Keratinocyte (primary cell): ENCODE measurements around the gene DPH2. TPM values are rescaled to one million over a fixed set of nuclear protein-coding genes. Genes with fewer than 3 reads are reported as not detected.

Experiments used
- DNase-seq: peaks from one replicate; pipeline ENCODE4 v3.0.0-alpha.2; 2011; ENCODE audit warnings: low read depth, missing footprints, low spot score
- FAIRE-seq: peaks from 2 replicates; lab custom pipeline; 2011; peaks lifted over from hg19 to GRCh38; lab: Jason Lieb, UNC
- H2AFZ ChIP-seq: 2 replicates; pipeline ENCODE4 v1.6.0; 2012; ENCODE audit warnings: low read length, control low read depth, inconsistent platforms; ENCODE audit not compliant: control insufficient read depth
- H3K27ac ChIP-seq: 2 replicates; pipeline ENCODE4 v1.5.1; 2011; ENCODE audit warnings: low read length; ENCODE audit not compliant: control insufficient read depth, insufficient read depth
- H3K27me3 ChIP-seq: 3 replicates; pipeline ENCODE4 v1.6.0; 2011; ENCODE audit warnings: low read length; ENCODE audit not compliant: control insufficient read depth, insufficient read depth; ENCODE audit errors: extremely low read depth
- H3K36me3 ChIP-seq, 2 experiments: 2 replicates in 1 of 2; 3 replicates in 1 of 2; pipeline ENCODE4 v1.5.1; 2011; ENCODE audit warnings: low read length in 2 of 2, mild to moderate bottlenecking in 1 of 2; ENCODE audit not compliant: control insufficient read depth in 2 of 2, insufficient read depth in 2 of 2; ENCODE audit errors: extremely low read depth in 1 of 2
- H3K4me1 ChIP-seq: 3 replicates; pipeline ENCODE4 v1.5.1; 2011; ENCODE audit warnings: low read length; ENCODE audit not compliant: control insufficient read depth, insufficient read depth; ENCODE audit errors: extremely low read depth
- H3K4me2 ChIP-seq: 3 replicates; pipeline ENCODE4 v1.6.0; 2011; ENCODE audit warnings: low read depth, low read length; ENCODE audit not compliant: control insufficient read depth, insufficient read depth; ENCODE audit errors: extremely low read depth
- H3K4me3 ChIP-seq, 3 experiments: fragments of 200-600 bp in 1 of 3; sonication (generic) in 1 of 3; 2 replicates in 2 of 3; 3 replicates in 1 of 3; pipeline ENCODE4 v1.5.1; 2011 to 2016; ENCODE audit warnings: low read length in 3 of 3, mild to moderate bottlenecking in 3 of 3, control low read depth in 2 of 3, inconsistent platforms in 1 of 3, low read depth in 1 of 3, mixed read lengths in 1 of 3, mixed run types in 1 of 3, moderate library complexity in 1 of 3; ENCODE audit not compliant: control insufficient read depth in 2 of 3, insufficient read depth in 2 of 3; ENCODE audit errors: extremely low read depth in 1 of 3
- H3K79me2 ChIP-seq: 2 replicates; pipeline ENCODE4 v1.6.0; 2012; ENCODE audit warnings: low read length; ENCODE audit not compliant: control insufficient read depth, insufficient read depth
- H3K9ac ChIP-seq: 3 replicates; pipeline ENCODE4 v1.6.0; 2011; ENCODE audit warnings: low read length; ENCODE audit not compliant: control insufficient read depth, insufficient read depth; ENCODE audit errors: extremely low read depth
- H3K9me1 ChIP-seq: 3 replicates; pipeline ENCODE4 v1.6.0; 2011; ENCODE audit warnings: low read length; ENCODE audit not compliant: control insufficient read depth, insufficient read depth; ENCODE audit errors: extremely low read depth
- H3K9me3 ChIP-seq: 2 replicates; pipeline ENCODE4 v1.5.1; 2012; ENCODE audit warnings: low read depth, low read length; ENCODE audit not compliant: control insufficient read depth
- H4K20me1 ChIP-seq: 3 replicates; pipeline ENCODE4 v1.6.0; 2011; ENCODE audit warnings: low read length; ENCODE audit not compliant: control insufficient read depth, insufficient read depth; ENCODE audit errors: extremely low read depth
- EZH2 ChIP-seq: IDR thresholded peaks from one replicate; pipeline ENCODE4 v1.6.1; 2012; ENCODE audit warnings: inconsistent platforms, mild to moderate bottlenecking, low read length, moderate library complexity
- dilution Hi-C: fragments of 300-500 bp; cut with MboI; formaldehyde crosslinking; loops from one replicate; pipeline ENCODE4 v1.7.0; 2020; ENCODE audit warnings: low sequenced_read_pairs; ENCODE audit not compliant: extremely low pct_ligation_motif_present
- polyA plus RNA-seq, 5 experiments: library from polyadenylated mRNA; depleted of rRNA in 3 of 5; stranded (reverse) in 3 of 5; stranded (forward) in 1 of 5; unstranded in 1 of 5; fragments of >200 nt; gene quantifications; 1 replicate in 1 of 5; 2 replicates in 3 of 5; 3 replicates in 1 of 5; pipeline versions ENCODE4 v1.2.1 to v1.2.3, GENCODE V29; 2011 to 2012; ENCODE audit warnings: missing spikeins in 2 of 5, low read depth in 1 of 5, low replicate concordance in 1 of 5
- TF ChIP-seq, protein P1 (sequence below), 3 experiments: IDR thresholded peaks in 1 of 3; conservative IDR thresholded peaks in 1 of 3; optimal IDR thresholded peaks in 1 of 3; 2 replicates in 2 of 3; 3 replicates in 1 of 3; pipeline versions ENCODE3 to v1.5.1; 2011; ENCODE audit warnings: low read length in 3 of 3, mild to moderate bottlenecking in 3 of 3, moderate library complexity in 2 of 3, control low read depth in 1 of 3, inconsistent platforms in 1 of 3; ENCODE audit not compliant: insufficient read depth in 2 of 3; ENCODE audit errors: extremely low read depth in 1 of 3

The DPH2 gene
- polyA plus RNA-seq, 1 donor (not counting 4 experiments of a cell fraction or from before 2014, with no cell fraction given), result 30.3 TPM

DNA sequence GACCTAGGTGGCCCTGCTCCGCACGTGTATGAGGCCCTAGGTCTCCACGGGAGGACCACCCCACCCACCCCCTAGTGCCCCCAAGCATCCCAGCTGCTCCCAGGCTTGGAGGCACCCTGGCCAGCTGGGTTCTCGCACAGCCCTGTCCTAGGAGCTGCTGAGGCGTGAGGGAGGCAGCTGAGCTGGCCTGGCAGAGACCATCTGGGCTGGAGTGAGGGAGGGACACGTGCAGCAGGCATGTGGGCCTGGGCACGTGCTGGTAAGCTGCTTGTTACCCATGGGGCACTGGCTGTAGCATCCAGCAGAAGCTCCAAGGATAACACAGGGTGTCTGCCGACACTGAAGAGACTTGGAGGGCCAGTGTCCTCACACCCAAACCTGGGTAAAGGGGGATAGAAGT, 51.3 kb downstream of the DPH2 start:
- no peaks in the 10 kb centered on the region for H3K27me3 ChIP-seq
- TF ChIP-seq, protein P1, sequence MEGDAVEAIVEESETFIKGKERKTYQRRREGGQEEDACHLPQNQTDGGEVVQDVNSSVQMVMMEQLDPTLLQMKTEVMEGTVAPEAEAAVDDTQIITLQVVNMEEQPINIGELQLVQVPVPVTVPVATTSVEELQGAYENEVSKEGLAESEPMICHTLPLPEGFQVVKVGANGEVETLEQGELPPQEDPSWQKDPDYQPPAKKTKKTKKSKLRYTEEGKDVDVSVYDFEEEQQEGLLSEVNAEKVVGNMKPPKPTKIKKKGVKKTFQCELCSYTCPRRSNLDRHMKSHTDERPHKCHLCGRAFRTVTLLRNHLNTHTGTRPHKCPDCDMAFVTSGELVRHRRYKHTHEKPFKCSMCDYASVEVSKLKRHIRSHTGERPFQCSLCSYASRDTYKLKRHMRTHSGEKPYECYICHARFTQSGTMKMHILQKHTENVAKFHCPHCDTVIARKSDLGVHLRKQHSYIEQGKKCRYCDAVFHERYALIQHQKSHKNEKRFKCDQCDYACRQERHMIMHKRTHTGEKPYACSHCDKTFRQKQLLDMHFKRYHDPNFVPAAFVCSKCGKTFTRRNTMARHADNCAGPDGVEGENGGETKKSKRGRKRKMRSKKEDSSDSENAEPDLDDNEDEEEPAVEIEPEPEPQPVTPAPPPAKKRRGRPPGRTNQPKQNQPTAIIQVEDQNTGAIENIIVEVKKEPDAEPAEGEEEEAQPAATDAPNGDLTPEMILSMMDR (optimal IDR thresholded peaks at IDR 0.05 in 1 of 3, IDR thresholded peaks at IDR 0.05 in 1 of 3, conservative IDR thresholded peaks at IDR 0.05 in 1 of 3; ENCODE audit: extremely low read depth in 1 of 3, insufficient read depth in 2 of 3, low read length in 3 of 3), result no peak
- no peak for TF ChIP-seq EZH2
- no peaks in the 10 kb centered on the region for H4K20me1 ChIP-seq
- dilution Hi-C loops, result no loop called here
- H3K9me1 ChIP-seq, result no peaks in the 10 kb centered on the region
- H3K4me1 ChIP-seq, result peaks cover 4% of the 10 kb centered on the region
- DNase-seq (no peak), FAIRE-seq (no peak)
- no peak overlapping the region for H3K9ac ChIP-seq
- no peak overlapping the region for H2AFZ ChIP-seq
- H3K79me2 ChIP-seq, result no peaks in the 10 kb centered on the region
- H3K4me2 ChIP-seq, result no peak overlapping the region
- H3K4me3 ChIP-seq, result no peak overlapping the region
- H3K36me3 ChIP-seq, result peaks cover 4 to 19% of the 10 kb centered on the region in 2 experiments
- no peak overlapping the region for H3K27ac ChIP-seq
- no peaks in the 10 kb centered on the region for H3K9me3 ChIP-seq

DNA sequence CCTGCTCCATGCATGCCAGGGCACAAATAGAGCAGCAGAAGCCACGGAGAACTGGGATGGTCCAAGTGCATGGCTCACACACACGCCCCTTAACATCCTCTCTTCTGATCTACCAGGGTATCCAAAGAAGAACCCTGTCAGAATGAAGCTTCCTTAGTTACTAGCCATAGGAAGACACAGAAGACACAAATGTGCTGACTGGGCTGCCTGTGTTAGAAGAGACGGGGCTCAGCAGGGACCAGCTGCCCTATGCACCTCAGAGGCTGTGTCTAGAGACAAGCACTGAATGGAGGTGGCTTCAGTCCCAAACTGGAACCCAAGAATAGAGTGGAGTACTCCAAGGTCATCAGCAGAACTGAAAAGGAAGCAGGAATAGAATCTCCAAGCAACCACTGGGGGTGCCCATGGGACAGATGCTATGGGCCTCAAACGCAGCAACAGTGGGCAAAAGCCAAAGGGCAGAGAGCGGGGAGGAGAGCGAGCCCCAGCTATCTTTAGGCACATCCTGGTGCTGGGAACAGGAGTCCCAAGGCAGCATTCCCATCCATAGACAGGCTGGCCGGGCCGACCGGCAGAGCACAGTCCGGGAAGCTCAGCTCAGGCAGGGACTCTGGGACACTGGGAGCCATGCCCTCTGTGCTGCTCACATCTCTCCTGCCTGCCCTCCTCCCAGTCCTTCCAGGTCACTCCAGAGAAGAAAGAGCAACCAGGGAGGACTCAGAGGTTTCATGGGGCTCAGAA, 51.9 kb downstream of the DPH2 start:
- DNase-seq (no peak), FAIRE-seq (no peak)
- Histone ChIP-seq H3K36me3 (peaks cover 4 to 21% of the 10 kb centered on the region in 2 experiments), H2AFZ (no peak overlapping the region), H3K9me1 (no peaks in the 10 kb centered on the region), H3K4me3 (no peak overlapping the region), H3K4me1 (peaks cover 4% of the 10 kb centered on the region), H4K20me1 (no peaks in the 10 kb centered on the region), H3K9me3 (no peaks in the 10 kb centered on the region), H3K27ac (no peak overlapping the region), H3K27me3 (no peaks in the 10 kb centered on the region), H3K79me2 (no peaks in the 10 kb centered on the region), H3K9ac (no peak overlapping the region), H3K4me2 (no peak overlapping the region)
- TF ChIP-seq, protein P1 (optimal IDR thresholded peaks at IDR 0.05 in 1 of 3, IDR thresholded peaks at IDR 0.05 in 1 of 3, conservative IDR thresholded peaks at IDR 0.05 in 1 of 3; ENCODE audit: extremely low read depth in 1 of 3, insufficient read depth in 2 of 3, low read length in 3 of 3), result no peak
- TF ChIP-seq EZH2, result no peak
- dilution Hi-C loops, result no loop called here

Other genes starting within 250 kb of the DPH2 start
- 27.2 to 49.5 TPM (median 36.0 TPM) in 3 replicates for gene ARTN, start 36.2 kb upstream of the DPH2 start, polyA plus RNA-seq
- 20.7 to 40.0 TPM (median 35.7 TPM) in 3 replicates for gene IPO13, start 23.1 kb upstream of the DPH2 start, polyA plus RNA-seq
- 195 to 325 TPM (median 233 TPM) in 3 replicates for gene ATP6V0B, start 5.0 kb downstream of the DPH2 start, polyA plus RNA-seq
- gene B4GALT2, start 9.2 kb downstream of the DPH2 start, polyA plus RNA-seq, result 39.6 to 60.7 TPM (median 50.4 TPM) in 3 replicates
- gene CCDC24, start 21.6 kb downstream of the DPH2 start, polyA plus RNA-seq, result 5.2 to 6.2 TPM (median 5.2 TPM) in 3 replicates
- gene SLC6A9, start 61.5 kb downstream of the DPH2 start, polyA plus RNA-seq, result 4.3 to 7.5 TPM (median 5.3 TPM) in 3 replicates
- gene KLF17, start 148.8 kb downstream of the DPH2 start, polyA plus RNA-seq, result 0.03 TPM in 1 of 3 replicates, not detected in the others
- gene KLF18, start 171.6 kb downstream of the DPH2 start, polyA plus RNA-seq, result not detected in 3 replicates
- gene DMAP1, start 243.5 kb downstream of the DPH2 start, polyA plus RNA-seq, result 25.9 to 30.0 TPM (median 27.2 TPM) in 3 replicates